GM12873 (cell line): ENCODE results near the gene PSMD13.

Source experiments
- CTCF ChIP-seq: IDR thresholded peaks from 2 replicates; pipeline ENCODE4 v1.5.1; 2012; ENCODE audit warnings: low read depth, mild to moderate bottlenecking, moderate library complexity, low read length, control low read depth; ENCODE audit not compliant: insufficient read depth; ENCODE audit errors: missing control alignments

Gene PSMD13

GRCh38 chr11:207208-207862, 29.4 kb upstream of the PSMD13 start, which contains the start of the genes BET1L and RIC8A:
BET1L (minus strand) TSS chr11:207399; CDS start chr11:207321, 78 bp downstream.
RIC8A (plus strand) TSS chr11:207708; CDS start chr11:208855, 1,147 bp downstream.
- no peak for TF ChIP-seq CTCF

GRCh38 chr11:207863-208180, 29.0 kb upstream of the PSMD13 start:
- TF ChIP-seq CTCF = no peak

GRCh38 chr11:208181-208916, 28.4 kb upstream of the PSMD13 start:
- TF ChIP-seq CTCF = no peak

- TF ChIP-seq CTCF = no peak
Measured at GRCh38 chr11:208917-209260, 27.9 kb upstream of the PSMD13 start.

GRCh38 chr11:209275-210121, 27.3 kb upstream of the PSMD13 start:
- TF ChIP-seq CTCF = no peak

GRCh38 chr11:210122-210802, 26.5 kb upstream of the PSMD13 start:
- no peak for TF ChIP-seq CTCF

- no peak for TF ChIP-seq CTCF
Measured at GRCh38 chr11:210803-211180, 26.0 kb upstream of the PSMD13 start.
